CD4-positive, alpha-beta memory T cell (primary cell): ENCODE data around the gene IL10RA. TPM values are rescaled to one million over a fixed set of nuclear protein-coding genes. Genes with fewer than 3 reads are reported as not detected.
"Not testable (repeated sequence)": the region's sequence is repeated elsewhere in the genome, so short reads cannot be mapped to it uniquely, and the experiment has no call there.

Experiments
- CTCF ChIA-PET: fragments of 350-600 bp; sonication (Branson Sonifier 250); formaldehyde crosslinking; loops from one replicate; lab custom pipeline; 2021; ENCODE audit warnings: inconsistent platforms; ENCODE audit not compliant: partially characterized antibody; lab: Charles Lee
- POLR2A ChIA-PET: fragments of 350-600 bp; sonication (Branson Sonifier 250); formaldehyde crosslinking; loops from one replicate; lab custom pipeline; 2021; ENCODE audit not compliant: partially characterized antibody; lab: Charles Lee
- DNase-seq, 5 donors: peaks; one replicate each; pipeline versions ENCODE4 v3.0.0 to v3.0.0-alpha.2; 2020 to 2022; ENCODE audit warnings: mixed read lengths in 1 of 5
- H3K27ac ChIP-seq: one replicate; pipeline ENCODE4 v1.7.0; 2013; ENCODE audit warnings: low read depth, low read length
- H3K27me3 ChIP-seq: 2 replicates; pipeline ENCODE4 v1.7.0; 2013; ENCODE audit warnings: mild to moderate bottlenecking, low read length, moderate library complexity; ENCODE audit not compliant: insufficient read depth
- H3K36me3 ChIP-seq: 2 replicates; pipeline ENCODE4 v1.7.0; 2013; ENCODE audit warnings: mild to moderate bottlenecking, low read length, moderate library complexity; ENCODE audit not compliant: insufficient read depth
- H3K4me1 ChIP-seq: 2 replicates; pipeline ENCODE4 v1.7.0; 2013; ENCODE audit warnings: mild to moderate bottlenecking, low read length, moderate library complexity; ENCODE audit not compliant: insufficient read depth
- H3K4me3 ChIP-seq, 2 donors: one replicate each; pipeline ENCODE4 v1.7.0; 2013; ENCODE audit warnings: low read length in 2 of 2, mild to moderate bottlenecking in 1 of 2
- H3K9me3 ChIP-seq, 2 donors: one replicate each; pipeline ENCODE4 v1.7.0; 2013; ENCODE audit warnings: low read length in 2 of 2, control low read depth in 1 of 2; ENCODE audit not compliant: control insufficient read depth in 1 of 2
- H3K27ac Mint-ChIP-seq, 7 donors: one replicate each; pipeline ENCODE4 v1.8.0; 2020 to 2021; ENCODE audit warnings: mixed read lengths in 7 of 7, mild to moderate bottlenecking in 6 of 7, inconsistent platforms in 3 of 7, moderate library complexity in 3 of 7
- H3K27me3 Mint-ChIP-seq, 2 donors: one replicate each; pipeline ENCODE4 v1.8.0; 2020 to 2021; ENCODE audit warnings: mixed read lengths in 2 of 2
- H3K36me3 Mint-ChIP-seq, 2 donors: one replicate each; pipeline ENCODE4 v1.8.0; 2020 to 2021; ENCODE audit warnings: mixed read lengths in 2 of 2, inconsistent platforms in 1 of 2, mild to moderate bottlenecking in 1 of 2
- H3K4me1 Mint-ChIP-seq, 4 donors: one replicate each; pipeline ENCODE4 v1.8.0; 2020 to 2021; ENCODE audit warnings: mixed read lengths in 4 of 4, mild to moderate bottlenecking in 1 of 4
- H3K4me3 Mint-ChIP-seq, 8 donors: one replicate each; pipeline ENCODE4 v1.8.0; 2020 to 2021; ENCODE audit warnings: mixed read lengths in 8 of 8, mild to moderate bottlenecking in 7 of 8, moderate library complexity in 6 of 8, inconsistent platforms in 3 of 8
- H3K9me3 Mint-ChIP-seq, 8 donors: one replicate each; pipeline ENCODE4 v1.8.0; 2020 to 2021; ENCODE audit warnings: mixed read lengths in 8 of 8, mild to moderate bottlenecking in 5 of 8, inconsistent platforms in 3 of 8, moderate library complexity in 1 of 8
- intact Hi-C: fragments of 100-400 bp; cut with micrococcal nuclease; formaldehyde crosslinking; loops from one replicate; pipeline ENCODE4 v1.15.1; 2023
- polyA plus RNA-seq, 2 donors: library from polyadenylated mRNA; unstranded; fragments of 300-500 nt; fragmentation: Illumina TruSeq; gene quantifications; one replicate each; pipeline ENCODE4 v1.2.3, GENCODE V29; 2021
- total RNA-seq, 2 experiments: library from RNA; stranded (reverse); gene quantifications; one replicate each; pipeline ENCODE4 v1.2.3, GENCODE V29; 2021

Gene IL10RA
- total and polyA plus RNA-seq, 4 experiments from 2014 or later = 362 to 468 (median 402) TPM

DNA sequence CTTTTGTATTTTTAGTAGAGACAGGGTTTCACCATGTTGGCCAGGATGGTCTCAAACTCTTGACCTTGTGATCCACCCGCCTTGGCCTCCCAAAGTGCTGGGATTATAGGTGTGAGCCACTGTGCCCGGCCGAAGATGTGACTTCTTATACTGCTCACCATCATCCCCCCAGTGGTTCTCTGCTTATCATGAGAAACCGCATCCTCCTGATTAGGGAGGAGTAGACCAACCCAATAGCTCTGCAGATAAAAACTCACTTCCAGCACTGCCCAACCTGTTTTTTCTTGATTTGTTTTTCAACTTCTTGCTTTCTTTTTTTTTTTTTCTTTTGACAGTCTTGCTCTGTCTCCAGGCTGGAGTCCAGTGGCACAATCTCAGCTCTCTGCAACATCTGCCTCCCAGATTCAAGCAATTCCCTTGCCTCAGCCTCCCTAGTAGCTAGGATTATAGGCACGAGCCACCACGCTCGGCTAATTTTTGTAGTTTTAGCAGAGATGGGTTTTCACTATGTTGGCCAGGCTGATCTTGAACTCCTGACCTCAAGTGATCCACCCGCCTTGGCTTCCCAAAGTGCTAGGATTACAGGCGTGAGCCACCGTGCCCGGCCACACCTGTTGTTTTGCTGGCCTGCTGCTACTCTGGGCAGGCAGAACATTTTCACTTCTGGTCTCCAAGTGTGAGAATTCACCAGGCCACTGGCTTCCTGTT lies 21.5 kb downstream of the IL10RA start:
- not testable (repeated sequence) for H3K27me3 ChIP-seq, H3K27me3 Mint-ChIP-seq, H3K36me3 ChIP-seq, H3K9me3 ChIP-seq, H3K36me3 Mint-ChIP-seq, H3K9me3 Mint-ChIP-seq
- DNase-seq = peak; percentile 56 to 65 (median 58)
- peak overlapping the region; percentile 89 to 97 (median 96) for H3K27ac Mint-ChIP-seq
- peak overlapping the region; percentile 13 to 88 (median 81) for H3K4me3 Mint-ChIP-seq
- peak overlapping the region; percentile 46 for H3K27ac ChIP-seq
- POLR2A ChIA-PET = interaction anchor here (1.1 to 51.5 kb wide), 10 partner anchors 3 to 200 kb away, joined by 3 to 2125 read pairs (median 6); partner anchors contain the start of gene IL10RA
- H3K4me3 ChIP-seq = peak overlapping the region; percentile 13 to 18
- H3K4me1 Mint-ChIP-seq = peaks cover 82 to 100% (median 93%) of the 10 kb centered on the region in 4 donors
- intact Hi-C loops = loop anchor here (1.0 kb wide), 2 partner anchors 44 to 57 kb away; no protein-coding TSS in a partner anchor
- CTCF ChIA-PET = interaction anchor here (0.9 to 19.1 kb wide), 12 partner anchors 8 to 200 kb away, joined by 3 to 211 read pairs (median 5); partner anchors contain the start of gene IL10RA
- H3K4me1 ChIP-seq = peaks cover 100% of the 10 kb centered on the region

DNA sequence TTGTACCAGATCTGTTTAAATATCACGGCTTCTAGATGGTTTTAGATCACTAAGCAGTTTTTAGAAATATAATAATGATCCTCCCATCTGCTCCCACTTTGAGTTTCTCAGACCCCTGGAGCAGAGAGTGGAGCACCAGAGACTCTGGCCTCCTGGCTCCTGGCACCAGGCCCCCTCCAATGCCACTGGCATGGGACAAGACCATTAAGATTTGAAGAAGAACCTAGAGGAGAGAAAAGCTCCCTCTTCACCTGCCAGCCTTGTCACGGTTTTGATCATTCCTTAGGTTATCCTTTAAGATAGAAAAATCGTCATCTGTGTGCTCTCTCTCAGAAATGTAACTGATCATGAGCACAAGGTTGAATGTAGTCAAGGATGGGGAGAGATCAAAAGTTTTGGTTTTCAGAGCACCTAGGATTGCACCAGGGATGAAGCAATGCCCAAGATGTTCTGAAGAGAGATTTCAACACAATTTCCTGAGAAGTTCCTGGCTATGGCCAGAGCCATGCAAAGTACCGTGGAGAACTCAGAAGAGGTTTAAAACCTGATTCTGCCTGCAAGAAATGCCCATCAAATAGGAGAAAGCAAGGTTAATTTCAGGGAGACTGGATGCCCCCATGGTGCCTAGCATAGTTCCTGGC lies 22.2 kb downstream of the IL10RA start:
- no peaks in the 10 kb centered on the region for H3K36me3 ChIP-seq
- Mint-ChIP-seq H3K4me1 (peaks cover 81 to 100% (median 92%) of the 10 kb centered on the region in 4 donors), H3K27ac (peak overlapping the region; percentile 89 to 97 (median 96)), H3K27me3 (no peaks in the 10 kb centered on the region), H3K9me3 (peaks cover 0 to 9% (median 3%) of the 10 kb centered on the region in 8 donors), H3K36me3 (peaks cover 5 to 7% of the 10 kb centered on the region in 2 donors), H3K4me3 (peak overlapping the region in 7 of 8 donors; percentile 71 to 88 (median 81))
- H3K4me1 ChIP-seq = peaks cover 100% of the 10 kb centered on the region
- H3K27ac ChIP-seq = peak overlapping the region; percentile 46
- peak overlapping the region in 1 of 2 donors; percentile 18 for H3K4me3 ChIP-seq
- POLR2A ChIA-PET = interaction anchor here (1.1 to 51.5 kb wide), 10 partner anchors 4 to 200 kb away, joined by 3 to 2125 read pairs (median 6); partner anchors contain the start of gene IL10RA
- CTCF ChIA-PET = interaction anchor here (0.9 to 19.1 kb wide), 12 partner anchors 8 to 200 kb away, joined by 3 to 211 read pairs (median 5); partner anchors contain the start of gene IL10RA
- DNase-seq = no peak
- H3K27me3 ChIP-seq = no peaks in the 10 kb centered on the region
- H3K9me3 ChIP-seq = no peaks in the 10 kb centered on the region
- intact Hi-C loops = no loop called here

DNA sequence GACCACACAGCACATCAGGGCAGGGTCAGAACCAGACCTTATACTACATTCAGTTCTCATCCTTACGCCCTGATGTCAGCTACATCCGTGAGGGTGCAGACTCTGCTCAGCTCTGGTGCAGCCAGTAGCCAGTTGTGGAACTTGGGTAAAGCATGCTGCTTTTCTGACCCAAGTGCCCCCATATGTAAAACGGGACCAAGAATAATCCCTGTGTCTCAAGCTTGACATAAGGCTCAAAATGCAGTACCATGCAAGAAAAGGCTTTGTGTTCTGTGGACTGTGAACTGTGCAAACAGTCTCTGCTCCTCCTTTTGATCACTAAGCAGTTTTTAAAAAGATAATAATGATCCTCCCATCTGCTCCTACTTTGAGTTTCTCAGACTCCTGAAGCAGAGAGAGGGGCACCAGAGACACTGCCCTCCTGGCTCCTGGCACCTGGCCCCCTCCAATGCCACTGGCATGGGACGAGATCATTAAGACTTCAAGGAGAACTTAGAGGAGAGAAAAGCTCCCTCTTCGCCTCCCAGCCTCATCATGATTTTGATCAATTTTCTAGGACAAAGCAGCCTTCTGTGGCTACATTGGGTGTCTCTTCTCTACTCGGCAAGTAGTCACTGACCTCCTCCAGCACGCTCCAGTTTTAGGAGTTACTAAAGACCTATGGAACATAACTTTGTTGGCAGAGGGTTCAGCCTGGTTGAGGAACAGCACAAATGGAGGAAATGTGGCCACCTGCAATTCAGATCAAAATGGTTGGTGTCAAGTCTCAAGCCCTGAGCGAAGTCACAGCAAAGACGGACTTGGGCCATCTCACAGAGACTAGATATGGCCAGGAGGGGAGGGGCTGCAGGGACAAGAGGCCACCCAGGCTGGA lies 23.9 kb downstream of the IL10RA start:
- Histone ChIP-seq H3K27me3 (no peaks in the 10 kb centered on the region), H3K4me3 (no peak overlapping the region), H3K4me1 (peaks cover 100% of the 10 kb centered on the region), H3K27ac (peak overlapping the region; percentile 24), H3K9me3 (no peaks in the 10 kb centered on the region), H3K36me3 (no peaks in the 10 kb centered on the region)
- peaks cover 77 to 100% (median 89%) of the 10 kb centered on the region in 4 donors for H3K4me1 Mint-ChIP-seq
- H3K36me3 Mint-ChIP-seq = peaks cover 5 to 6% of the 10 kb centered on the region in 2 donors
- POLR2A ChIA-PET = interaction anchor here (0.6 to 51.5 kb wide), 4 partner anchors 24 to 61 kb away, joined by 3 to 2125 read pairs (median 1762); partner anchors contain the start of gene IL10RA
- no peak for DNase-seq
- peak overlapping the region; percentile 87 to 97 (median 94) for H3K27ac Mint-ChIP-seq
- intact Hi-C loops = no loop called here
- H3K27me3 Mint-ChIP-seq = no peaks in the 10 kb centered on the region
- CTCF ChIA-PET = interaction anchor here (19.1 kb wide), 1 partner anchor 43 kb away, joined by 211 read pairs; no protein-coding TSS in a partner anchor
- H3K4me3 Mint-ChIP-seq = peak overlapping the region; percentile 3 to 88 (median 41)
- peaks cover 0 to 3% (median 0%) of the 10 kb centered on the region in 8 donors for H3K9me3 Mint-ChIP-seq

DNA sequence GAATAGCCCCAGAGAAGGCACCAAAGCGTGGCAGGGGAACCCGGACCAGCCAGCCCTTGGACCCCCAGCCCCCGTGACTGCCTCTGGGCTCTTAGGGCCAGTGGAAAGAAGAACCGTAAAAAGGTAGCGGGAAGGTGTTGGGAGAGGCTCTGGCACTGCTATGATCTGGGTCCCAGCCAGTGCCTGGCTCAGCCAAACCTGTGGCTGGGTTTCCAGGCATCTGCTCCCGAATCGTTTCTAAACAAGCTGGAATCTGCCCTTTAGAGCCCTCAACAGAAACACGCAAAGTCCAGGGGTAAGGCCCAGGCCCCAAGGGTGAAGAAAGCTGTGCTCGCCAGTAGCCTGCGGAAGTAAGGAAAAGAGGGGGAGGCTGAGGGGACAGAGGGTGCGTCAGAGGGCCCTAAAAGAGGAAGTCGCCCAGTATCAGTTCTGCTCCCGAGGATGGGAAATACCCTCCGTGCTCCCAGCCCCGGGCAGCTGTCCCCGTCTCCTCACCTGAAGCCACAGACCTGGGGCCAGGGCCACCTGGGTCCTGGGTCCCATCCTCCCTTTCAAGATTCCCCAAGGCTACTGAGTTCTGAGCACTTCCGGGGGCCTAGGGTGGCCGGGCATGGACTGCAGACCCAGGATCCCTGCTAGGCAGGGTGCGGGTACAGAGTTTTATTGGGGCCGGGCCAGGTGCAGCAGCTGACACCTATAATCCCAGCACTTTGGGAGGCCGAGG lies 24.7 kb downstream of the IL10RA start:
- intact Hi-C loops = no loop called here
- H3K4me3 Mint-ChIP-seq = peak overlapping the region in 3 of 8 donors; percentile 20 to 30 (median 25)
- Histone ChIP-seq H3K27me3 (no peaks in the 10 kb centered on the region), H3K4me3 (no peak overlapping the region), H3K36me3 (no peaks in the 10 kb centered on the region), H3K4me1 (peaks cover 100% of the 10 kb centered on the region), H3K27ac (peak overlapping the region; percentile 24), H3K9me3 (no peaks in the 10 kb centered on the region)
- H3K9me3 Mint-ChIP-seq = peaks cover 0 to 3% (median 0%) of the 10 kb centered on the region in 8 donors
- peak overlapping the region in 6 of 7 donors; percentile 74 to 94 (median 89) for H3K27ac Mint-ChIP-seq
- CTCF ChIA-PET = interaction anchor here (1.1 kb wide), 1 partner anchor 16 kb away, joined by 4 read pairs; no protein-coding TSS in a partner anchor
- POLR2A ChIA-PET = interaction anchor here (0.6 to 51.5 kb wide), 4 partner anchors 24 to 62 kb away, joined by 3 to 2125 read pairs (median 1762); partner anchors contain the start of gene IL10RA
- H3K36me3 Mint-ChIP-seq = peaks cover 5 to 6% of the 10 kb centered on the region in 2 donors
- H3K4me1 Mint-ChIP-seq = peaks cover 77 to 100% (median 89%) of the 10 kb centered on the region in 4 donors
- H3K27me3 Mint-ChIP-seq = no peaks in the 10 kb centered on the region
- no peak for DNase-seq

DNA sequence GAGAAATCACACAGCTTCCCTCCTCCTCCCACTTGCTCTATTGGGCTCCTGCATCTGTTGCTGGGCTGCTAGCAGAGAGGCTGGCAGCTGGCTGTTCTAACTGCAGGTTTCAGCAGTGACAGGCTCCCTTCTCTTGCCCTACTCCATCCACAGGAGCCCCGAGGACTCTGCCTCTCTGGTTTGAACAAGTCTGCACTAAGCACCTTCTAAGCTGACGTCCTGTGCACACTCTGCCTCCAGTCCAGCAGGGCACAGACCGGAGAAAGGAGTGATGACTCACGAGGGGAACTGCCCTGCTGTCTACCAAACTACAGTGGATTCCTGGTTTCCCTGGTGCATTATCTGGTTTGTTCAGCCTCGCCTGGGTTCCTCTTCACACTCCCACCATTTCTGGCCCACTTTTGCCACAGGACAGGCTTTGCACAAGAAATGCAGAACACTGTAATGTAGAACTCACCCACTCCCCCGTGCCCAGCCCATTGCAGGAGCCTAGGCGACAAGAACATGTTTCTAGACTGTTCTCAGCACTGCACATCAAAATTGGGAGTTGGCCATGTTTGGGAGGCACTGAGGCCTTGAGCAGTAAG lies 26.0 kb downstream of the IL10RA start:
- Histone ChIP-seq H3K9me3 (no peaks in the 10 kb centered on the region), H3K27ac (peak overlapping the region; percentile 22), H3K27me3 (no peaks in the 10 kb centered on the region), H3K4me3 (peak overlapping the region; percentile 12 to 19), H3K36me3 (no peaks in the 10 kb centered on the region), H3K4me1 (peaks cover 100% of the 10 kb centered on the region)
- Mint-ChIP-seq H3K27me3 (no peaks in the 10 kb centered on the region), H3K4me3 (peak overlapping the region in 6 of 8 donors; percentile 36 to 85 (median 58)), H3K9me3 (peaks cover 3 to 9% (median 5%) of the 10 kb centered on the region in 8 donors), H3K4me1 (peaks cover 73 to 100% (median 87%) of the 10 kb centered on the region in 4 donors), H3K27ac (peak overlapping the region; percentile 86 to 95 (median 90)), H3K36me3 (peaks cover 6 to 9% of the 10 kb centered on the region in 2 donors)
- CTCF ChIA-PET = interaction anchor here (1.1 to 1.3 kb wide), 2 partner anchors 18 to 41 kb away, joined by 4 to 7 read pairs; no protein-coding TSS in a partner anchor
- DNase-seq = peak in 1 of 5 donors; percentile 39
- intact Hi-C loops = no loop called here
- POLR2A ChIA-PET = interaction anchor here (0.9 to 51.5 kb wide), 5 partner anchors 9 to 63 kb away, joined by 3 to 2125 read pairs (median 1750); partner anchors contain the start of gene IL10RA
